Stromal cell of bone marrow (primary cell): ENCODE data around the gene UBL4A.

Experiments used
- DNase-seq: peaks from one replicate; pipeline ENCODE4 v3.0.0-alpha.2; 2012; ENCODE audit warnings: low read depth

The UBL4A gene

DNA sequence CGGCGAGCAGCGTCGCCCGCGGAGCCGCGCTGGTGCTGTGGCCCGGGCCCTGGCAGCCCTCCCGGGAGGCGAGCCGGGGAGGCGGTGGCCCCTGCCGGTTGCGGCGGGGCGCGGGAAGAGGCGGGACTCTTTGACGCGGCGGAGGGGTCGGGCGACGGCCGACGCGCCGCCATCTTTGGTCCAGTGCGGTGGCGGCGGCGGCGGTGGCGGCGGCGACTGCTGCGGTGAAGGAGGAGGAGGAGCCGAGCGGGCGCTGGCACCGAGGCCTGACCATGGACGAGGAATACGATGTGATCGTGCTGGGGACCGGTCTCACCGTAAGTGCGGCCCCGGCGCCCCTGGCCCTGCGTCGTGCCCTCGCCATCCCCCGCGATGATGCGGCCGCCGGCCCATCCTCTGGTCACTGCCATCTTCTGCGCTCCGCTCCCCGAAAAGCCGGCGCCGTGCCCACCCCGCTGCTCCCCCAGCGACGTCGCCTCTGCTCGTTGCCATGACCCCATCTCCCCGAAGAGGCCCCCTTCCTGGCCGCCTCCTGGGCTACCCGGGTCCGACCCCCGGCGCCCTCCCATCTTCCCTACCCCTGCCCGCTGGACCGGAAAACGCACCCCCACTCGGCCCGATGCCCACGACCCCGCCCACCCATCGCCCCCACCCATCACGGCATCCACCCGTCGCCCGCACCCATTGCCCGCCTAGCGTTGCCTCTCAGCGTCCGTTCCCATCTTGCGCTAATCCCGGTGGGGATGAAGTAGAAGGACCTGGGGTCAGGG, 49.2 kb downstream of the UBL4A start, which contains the start of gene GDI1:
GDI1 (plus strand) TSS at position 172 of the 770 bp plus-strand sequence; CDS start at position 273, 101 bp downstream.
- DNase-seq, result no peak

DNA sequence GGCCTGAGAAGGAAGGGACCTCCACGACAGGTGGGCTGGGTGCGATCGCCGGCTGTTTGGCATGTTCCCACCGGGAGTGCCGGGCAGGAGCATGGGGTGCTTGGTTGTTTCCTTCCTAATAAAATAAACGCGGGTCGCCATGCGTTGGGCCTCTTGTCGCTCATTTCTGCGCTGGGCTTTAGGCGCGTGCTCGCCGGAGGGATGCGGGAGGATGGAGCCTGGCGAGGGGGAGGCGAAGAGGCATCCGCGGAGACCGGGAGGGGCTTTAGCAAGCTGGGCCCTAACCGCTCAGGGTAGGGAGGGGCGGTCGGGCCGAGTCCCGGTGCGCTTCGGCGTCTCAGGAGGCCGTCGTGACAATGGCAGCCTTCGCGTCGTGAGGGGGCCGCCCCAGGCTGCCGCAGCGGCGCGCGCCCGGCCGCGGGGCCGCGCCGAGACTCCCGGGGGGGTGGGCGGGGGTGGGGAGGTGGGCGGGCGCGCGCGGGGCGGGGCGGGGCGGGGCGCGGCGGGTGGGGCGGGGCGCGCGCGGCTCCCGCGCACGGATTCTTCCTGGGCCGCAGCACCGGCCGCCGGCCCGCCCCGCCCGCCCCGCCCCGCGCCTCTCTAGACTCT, 49.9 kb downstream of the UBL4A start:
- no peak for DNase-seq

DNA sequence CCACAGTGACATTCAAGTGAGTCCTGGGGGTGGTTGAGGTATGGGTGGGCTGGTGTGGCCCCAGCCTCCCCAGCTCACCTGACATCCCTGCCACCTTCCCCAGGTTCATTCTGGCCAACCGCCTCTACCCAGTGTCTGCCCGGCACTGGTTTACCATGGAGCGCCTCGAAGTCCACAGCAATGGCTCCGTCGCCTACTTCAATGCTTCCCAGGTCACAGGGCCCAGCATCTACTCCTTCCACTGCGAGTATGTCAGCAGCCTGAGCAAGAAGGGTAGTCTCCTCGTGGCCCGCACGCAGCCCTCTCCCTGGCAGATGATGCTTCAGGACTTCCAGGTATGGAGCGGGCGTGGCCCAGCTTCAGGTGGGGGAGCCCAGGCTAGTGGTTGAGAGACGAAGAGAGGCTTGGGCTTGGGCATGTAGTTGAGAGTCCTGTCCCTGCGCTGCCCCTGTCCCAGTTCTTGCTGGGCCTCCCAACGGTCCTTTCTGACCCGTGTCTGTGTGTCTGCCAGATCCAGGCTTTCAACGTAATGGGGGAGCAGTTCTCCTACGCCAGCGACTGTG, 51.2 kb downstream of the UBL4A start:
- DNase-seq, result no peak

DNA sequence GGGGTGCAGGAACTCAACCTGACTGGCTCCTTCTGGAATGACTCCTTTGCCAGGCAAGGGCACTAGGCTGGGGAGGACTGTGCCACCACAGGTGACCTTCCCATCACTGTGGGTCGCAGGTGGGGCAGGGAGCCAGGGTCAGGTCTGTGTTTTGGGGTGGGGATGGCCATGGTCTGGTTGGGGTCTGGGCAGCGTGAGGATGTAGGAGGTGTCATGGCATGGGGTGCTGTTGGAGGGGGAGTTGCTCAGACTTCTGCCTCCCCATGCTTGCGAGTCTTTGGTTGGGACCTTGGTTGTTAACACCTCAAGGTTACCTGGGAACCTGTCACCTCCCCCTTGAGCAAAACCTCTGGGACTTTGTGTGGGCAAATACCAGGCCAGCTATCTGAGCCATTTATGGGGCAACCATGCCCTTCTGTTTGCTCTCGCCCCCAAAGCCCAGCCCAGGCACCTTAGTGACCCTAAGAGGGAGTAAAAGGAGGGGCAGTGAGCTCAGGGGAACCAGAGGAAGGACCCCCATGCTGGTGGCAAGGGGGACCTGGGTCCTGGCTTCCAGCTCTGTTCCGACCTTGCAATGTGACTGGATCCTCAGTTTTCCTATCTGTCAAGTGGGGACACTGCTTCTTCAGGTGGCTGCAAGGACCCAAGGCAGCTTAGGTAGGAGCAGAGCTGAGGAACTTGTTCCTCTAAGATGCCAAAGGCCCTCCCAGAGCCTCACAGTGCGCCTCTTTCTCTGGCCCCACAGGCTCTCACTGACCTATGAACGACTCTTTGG, 51.8 kb downstream of the UBL4A start:
- DNase-seq, result no peak
